Stimulated activated CD4-positive, alpha-beta T cell treated with anti-CD3 and anti-CD28 coated beads, Interleukin-15, amount 100 ng/mL, for 1 hour (primary cell): ENCODE data around the gene ISLR2.

Source experiments
- DNase-seq, 2 donors: peaks; one replicate each; pipeline ENCODE4 v3.0.0-alpha.2; 2020; ENCODE audit warnings: low read depth in 1 of 2, low spot score in 1 of 2

Gene ISLR2

GRCh38 chr15:74128785-74129585 lies 1.4 kb upstream of the ISLR2 start:
- no peak for DNase-seq

- no peak for DNase-seq
These were observed 716 bp upstream of the ISLR2 start for GRCh38 chr15:74129586-74130154.

- DNase-seq = no peak
These were observed 652 bp downstream of the ISLR2 start for GRCh38 chr15:74130849-74131627.

GRCh38 chr15:74131628-74132413 lies 1.4 kb downstream of the ISLR2 start:
- DNase-seq = no peak

GRCh38 chr15:74132681-74133651 lies 2.6 kb downstream of the ISLR2 start:
- DNase-seq = no peak

GRCh38 chr15:74133694-74134386 lies 3.5 kb downstream of the ISLR2 start:
- no peak for DNase-seq

GRCh38 chr15:74134387-74135027 lies 4.1 kb downstream of the ISLR2 start:
- no peak for DNase-seq

GRCh38 chr15:74135041-74135565 lies 4.7 kb downstream of the ISLR2 start:
- DNase-seq = no peak

GRCh38 chr15:74136540-74136813 lies 6.1 kb downstream of the ISLR2 start:
- no peak for DNase-seq

GRCh38 chr15:74136814-74137536 lies 6.6 kb downstream of the ISLR2 start:
- no peak for DNase-seq

GRCh38 chr15:74137537-74137894 lies 7.1 kb downstream of the ISLR2 start:
- no peak for DNase-seq

- no peak for DNase-seq
These were observed 8.3 kb downstream of the ISLR2 start for GRCh38 chr15:74138642-74139041.

- no peak for DNase-seq
These were observed 11.2 kb downstream of the ISLR2 start for GRCh38 chr15:74141591-74141990.

GRCh38 chr15:74144153-74144775 lies 13.9 kb downstream of the ISLR2 start:
- DNase-seq = no peak

GRCh38 chr15:74146277-74146800 lies 16.0 kb downstream of the ISLR2 start:
- no peak for DNase-seq

GRCh38 chr15:74147051-74147450 lies 16.7 kb downstream of the ISLR2 start:
- no peak for DNase-seq

GRCh38 chr15:74155766-74156417 lies 25.5 kb downstream of the ISLR2 start:
- no peak for DNase-seq
